COR-L47 (cell line): Measurements from ENCODE around the gene DLK2.
"Not testable (repeated sequence)": the region's sequence is repeated elsewhere in the genome, so short reads cannot be mapped to it uniquely, and the experiment has no call there.

ENCODE experiments used
- DNase-seq: peaks from one replicate; lab custom pipeline; 2025; lab: John Stamatoyannopoulos, UW

Gene DLK2

GRCh38 chr6:43455531-43456428 is at the start of gene DLK2:
DLK2 (minus strand) TSS chr6:43455548; CDS start chr6:43454825, 723 bp downstream.
- no peak for DNase-seq

- DNase-seq: no peak
Observed at GRCh38 chr6:43503443-43503842, 48.1 kb upstream of the DLK2 start.

GRCh38 chr6:43502666-43503065 is 47.3 kb upstream of the DLK2 start:
- DNase-seq: no peak

- no peak for DNase-seq
Observed at GRCh38 chr6:43500921-43501320, 45.6 kb upstream of the DLK2 start.

- DNase-seq: no peak
Observed at GRCh38 chr6:43499028-43499815, 43.9 kb upstream of the DLK2 start.

GRCh38 chr6:43498291-43498690 is 42.9 kb upstream of the DLK2 start:
- not testable (repeated sequence) for DNase-seq

GRCh38 chr6:43497689-43498088 is 42.3 kb upstream of the DLK2 start:
- no peak for DNase-seq

- DNase-seq: no peak
Observed at GRCh38 chr6:43497129-43497396, 41.7 kb upstream of the DLK2 start.

- DNase-seq: no peak
Observed at GRCh38 chr6:43496370-43497128, 41.2 kb upstream of the DLK2 start.

GRCh38 chr6:43495409-43495941 is 40.1 kb upstream of the DLK2 start:
- no peak for DNase-seq

GRCh38 chr6:43494766-43495165 is 39.4 kb upstream of the DLK2 start:
- DNase-seq: no peak

- no peak for DNase-seq
Observed at GRCh38 chr6:43494321-43494720, 39.0 kb upstream of the DLK2 start.

GRCh38 chr6:43493833-43494232 is 38.5 kb upstream of the DLK2 start:
- DNase-seq: no peak

GRCh38 chr6:43493230-43493629 is 37.9 kb upstream of the DLK2 start:
- no peak for DNase-seq

GRCh38 chr6:43492673-43493072 is 37.3 kb upstream of the DLK2 start:
- no peak for DNase-seq

GRCh38 chr6:43491750-43492661 is 36.7 kb upstream of the DLK2 start:
- no peak for DNase-seq

- DNase-seq: no peak
Observed at GRCh38 chr6:43490523-43490939, 35.2 kb upstream of the DLK2 start.

GRCh38 chr6:43489277-43490072 is 34.1 kb upstream of the DLK2 start:
- DNase-seq: no peak

GRCh38 chr6:43488667-43489276 is 33.4 kb upstream of the DLK2 start:
- no peak for DNase-seq
